ENCODE measurements around the gene DLGAP1. TPM values are rescaled to one million over a fixed set of nuclear protein-coding genes. Genes with fewer than 3 reads are reported as not detected.

DLGAP1 gene
- total RNA-seq, 1 donor from 2014 or later, result 5.4 TPM

DNA sequence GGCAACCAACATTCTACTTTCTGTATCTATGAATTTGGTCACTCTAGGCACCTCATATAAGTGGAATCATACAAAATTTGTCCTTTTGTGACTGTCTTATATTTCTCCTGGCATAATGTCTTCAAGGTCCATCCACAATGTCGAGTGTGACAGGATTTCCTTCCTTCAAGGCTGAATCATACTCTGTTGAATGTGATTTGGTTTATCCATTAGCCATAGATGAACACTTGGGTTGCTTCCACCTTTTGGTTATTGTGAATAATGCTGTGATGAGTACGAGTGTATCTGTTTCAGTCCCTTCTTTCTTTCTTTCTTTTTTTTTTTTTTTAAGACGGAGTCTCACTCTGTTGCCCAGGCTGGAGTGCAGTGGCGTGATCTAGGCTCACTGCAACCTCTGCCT is 693.8 kb downstream of the DLGAP1 start:
- Histone ChIP-seq H3K4me3 (no peak overlapping the region), H3K4me1 (no peaks in the 10 kb centered on the region), H3K36me3 (no peaks in the 10 kb centered on the region), H3K9me3 (peaks cover 15% of the 10 kb centered on the region), H3K27me3 (no peaks in the 10 kb centered on the region), H3K27ac (no peak overlapping the region)
- ATAC-seq (no peak), DNase-seq (no peak)
- intact Hi-C loops (cut with DNase I), result loop anchor here (10.0 kb wide), 1 partner anchor 244 kb away; no protein-coding TSS in a partner anchor
- TF ChIP-seq, protein P1, sequence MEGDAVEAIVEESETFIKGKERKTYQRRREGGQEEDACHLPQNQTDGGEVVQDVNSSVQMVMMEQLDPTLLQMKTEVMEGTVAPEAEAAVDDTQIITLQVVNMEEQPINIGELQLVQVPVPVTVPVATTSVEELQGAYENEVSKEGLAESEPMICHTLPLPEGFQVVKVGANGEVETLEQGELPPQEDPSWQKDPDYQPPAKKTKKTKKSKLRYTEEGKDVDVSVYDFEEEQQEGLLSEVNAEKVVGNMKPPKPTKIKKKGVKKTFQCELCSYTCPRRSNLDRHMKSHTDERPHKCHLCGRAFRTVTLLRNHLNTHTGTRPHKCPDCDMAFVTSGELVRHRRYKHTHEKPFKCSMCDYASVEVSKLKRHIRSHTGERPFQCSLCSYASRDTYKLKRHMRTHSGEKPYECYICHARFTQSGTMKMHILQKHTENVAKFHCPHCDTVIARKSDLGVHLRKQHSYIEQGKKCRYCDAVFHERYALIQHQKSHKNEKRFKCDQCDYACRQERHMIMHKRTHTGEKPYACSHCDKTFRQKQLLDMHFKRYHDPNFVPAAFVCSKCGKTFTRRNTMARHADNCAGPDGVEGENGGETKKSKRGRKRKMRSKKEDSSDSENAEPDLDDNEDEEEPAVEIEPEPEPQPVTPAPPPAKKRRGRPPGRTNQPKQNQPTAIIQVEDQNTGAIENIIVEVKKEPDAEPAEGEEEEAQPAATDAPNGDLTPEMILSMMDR (IDR thresholded peaks at IDR 0.05), result no peak

DNA sequence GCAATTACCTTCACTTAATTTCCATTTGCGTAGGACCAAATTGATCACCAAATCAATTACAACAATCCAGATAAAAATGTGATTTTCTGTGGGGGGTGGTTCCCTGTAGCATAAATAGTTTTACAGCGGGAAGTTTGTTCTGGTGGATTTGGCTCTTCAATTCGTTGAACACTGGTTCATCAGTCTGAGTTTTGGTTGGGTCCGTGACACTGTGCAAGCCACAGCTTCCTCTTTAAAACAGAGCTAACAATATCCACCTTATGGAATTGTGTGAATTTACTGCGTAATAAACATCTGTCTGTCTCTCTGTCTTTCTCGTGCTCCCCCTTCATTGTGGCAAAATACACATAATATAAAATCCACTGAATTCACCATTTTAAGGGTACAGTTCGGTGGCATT is 694.4 kb downstream of the DLGAP1 start:
- intact Hi-C loops (cut with DNase I), result loop anchor here (10.0 kb wide), 1 partner anchor 244 kb away; no protein-coding TSS in a partner anchor
- Histone ChIP-seq H3K4me3 (no peak overlapping the region), H3K4me1 (no peaks in the 10 kb centered on the region), H3K27me3 (no peaks in the 10 kb centered on the region), H3K27ac (no peak overlapping the region), H3K36me3 (no peaks in the 10 kb centered on the region), H3K9me3 (peaks cover 10% of the 10 kb centered on the region)
- DNase-seq, result no peak
- ATAC-seq, result peak; percentile 24
- TF ChIP-seq, protein P1 (IDR thresholded peaks at IDR 0.05), result no peak

DNA sequence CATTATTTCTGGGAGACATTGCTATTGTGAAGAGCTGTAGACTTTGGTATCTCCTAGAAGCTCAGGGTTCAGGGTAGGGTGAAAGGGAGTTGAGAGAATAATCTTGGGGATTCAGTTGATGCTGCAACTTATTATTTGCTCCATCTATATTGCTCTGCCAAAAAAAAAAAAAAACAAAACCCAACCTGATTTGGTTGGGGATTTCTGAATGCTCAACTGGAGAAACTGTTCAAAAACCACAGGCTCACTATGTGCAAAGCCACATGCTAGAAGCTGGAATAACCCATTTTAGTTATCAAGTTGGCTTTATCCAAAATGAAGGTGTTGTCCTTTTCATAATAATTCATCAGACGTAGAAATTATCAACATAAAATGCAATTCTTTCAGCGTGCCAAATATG is 696.0 kb downstream of the DLGAP1 start:
- no peaks in the 10 kb centered on the region for H3K27me3 ChIP-seq
- DNase-seq (no peak), ATAC-seq (no peak)
- no peak overlapping the region for H3K4me3 ChIP-seq
- intact Hi-C loops (cut with DNase I), result no loop called here
- no peak overlapping the region for H3K27ac ChIP-seq
- TF ChIP-seq, protein P1 (IDR thresholded peaks at IDR 0.05), result no peak
- peaks cover 9% of the 10 kb centered on the region for H3K9me3 ChIP-seq
- H3K36me3 ChIP-seq, result no peaks in the 10 kb centered on the region
- H3K4me1 ChIP-seq, result no peaks in the 10 kb centered on the region

DNA sequence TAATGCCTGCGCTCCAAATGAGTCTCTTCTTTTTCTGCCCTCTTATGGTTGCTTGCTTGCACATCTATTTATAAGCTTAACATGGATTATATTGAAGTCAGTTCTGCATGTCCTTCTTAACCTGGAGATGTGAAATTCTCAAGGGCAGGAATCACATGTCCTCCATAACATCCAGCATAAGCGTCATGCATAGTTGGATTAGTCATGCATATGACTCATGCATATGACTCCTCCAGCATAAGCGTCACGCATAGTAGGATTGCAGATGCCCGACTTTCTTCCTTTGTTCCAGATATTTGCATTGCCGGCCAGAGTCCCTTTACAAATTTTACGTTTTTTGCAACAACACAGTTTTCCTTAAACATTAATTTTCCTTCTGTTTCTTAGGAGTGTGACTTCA is 696.6 kb downstream of the DLGAP1 start:
- no peaks in the 10 kb centered on the region for H3K36me3 ChIP-seq
- H3K9me3 ChIP-seq, result peaks cover 9% of the 10 kb centered on the region
- H3K27me3 ChIP-seq, result no peaks in the 10 kb centered on the region
- H3K4me1 ChIP-seq, result no peaks in the 10 kb centered on the region
- ATAC-seq, result peak; percentile 27
- intact Hi-C loops (cut with DNase I), result no loop called here
- TF ChIP-seq, protein P1 (IDR thresholded peaks at IDR 0.05), result no peak
- no peak overlapping the region for H3K27ac ChIP-seq
- no peak overlapping the region for H3K4me3 ChIP-seq
- no peak for DNase-seq

DNA sequence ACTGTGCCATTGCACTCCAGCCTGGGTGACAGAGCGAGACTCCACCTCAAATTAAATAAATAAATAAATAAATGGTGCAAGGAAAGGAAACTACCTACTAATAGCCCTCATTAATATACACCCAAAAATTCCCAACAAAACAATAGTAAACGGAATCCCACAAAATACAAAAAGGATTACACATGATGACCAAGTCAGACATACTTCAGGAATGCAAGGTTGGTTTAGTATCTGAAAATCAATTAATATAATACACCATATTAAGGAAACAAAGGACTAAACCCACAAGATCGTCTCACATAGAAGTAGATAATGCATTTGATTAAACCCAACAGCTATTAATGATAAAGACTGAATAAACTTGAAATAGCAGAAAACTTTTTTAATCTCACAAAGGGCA is 697.7 kb downstream of the DLGAP1 start:
- H3K4me3 ChIP-seq, result no peak overlapping the region
- H3K4me1 ChIP-seq, result no peaks in the 10 kb centered on the region
- H3K27ac ChIP-seq, result no peak overlapping the region
- H3K27me3 ChIP-seq, result no peaks in the 10 kb centered on the region
- ATAC-seq (no peak), DNase-seq (no peak)
- peaks cover 9% of the 10 kb centered on the region for H3K9me3 ChIP-seq
- intact Hi-C loops (cut with DNase I), result no loop called here
- no peaks in the 10 kb centered on the region for H3K36me3 ChIP-seq
- TF ChIP-seq, protein P1 (IDR thresholded peaks at IDR 0.05), result no peak

DNA sequence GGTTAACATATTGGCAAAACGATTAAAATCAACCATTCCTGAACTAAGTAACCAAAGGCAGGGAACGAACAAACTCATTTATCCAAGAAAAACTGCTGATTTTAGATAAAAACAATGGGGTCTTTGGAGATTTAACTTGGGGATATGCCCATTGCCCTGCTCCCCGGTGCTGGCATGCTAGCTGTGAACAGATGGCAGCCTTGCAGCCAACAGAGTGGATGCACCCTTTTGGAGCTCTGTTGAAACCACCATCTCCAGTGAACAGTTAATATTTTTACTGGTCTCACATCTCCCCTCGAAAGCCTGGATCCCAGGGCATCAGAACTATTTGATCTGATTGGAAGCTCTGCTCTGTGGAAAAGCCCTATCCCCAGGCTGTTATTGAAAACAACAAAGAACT is 702.0 kb downstream of the DLGAP1 start:
- no peak for ATAC-seq
- Histone ChIP-seq H3K36me3 (no peaks in the 10 kb centered on the region), H3K9me3 (peaks cover 9% of the 10 kb centered on the region), H3K4me1 (no peaks in the 10 kb centered on the region), H3K4me3 (no peak overlapping the region), H3K27me3 (no peaks in the 10 kb centered on the region), H3K27ac (no peak overlapping the region)
- TF ChIP-seq, protein P1 (IDR thresholded peaks at IDR 0.05), result no peak
- DNase-seq, result no peak
- intact Hi-C loops (cut with DNase I), result no loop called here
